GM18508 (cell line): ENCODE measurements around the gene PCDHGB5.
"Not testable (repeated sequence)": the region's sequence is repeated elsewhere in the genome, so short reads cannot be mapped to it uniquely, and the experiment has no call there.

Experiments used
- ATAC-seq: cut with Tn5 transposase; IDR thresholded peaks from one replicate; pipeline ENCODE4 v1.9.1; 2021; ENCODE audit warnings: moderate number of reproducible peaks; ENCODE audit not compliant: insufficient read depth, unreplicated experiment

The PCDHGB5 gene

GRCh38 chr5:141375444-141376155 is 22.1 kb upstream of the PCDHGB5 start:
- not testable (repeated sequence) for ATAC-seq

GRCh38 chr5:141382469-141383294 is 15.1 kb upstream of the PCDHGB5 start, which contains the start of gene PCDHGA7:
PCDHGA7 (plus strand) TSS chr5:141382742; CDS start chr5:141382900, 158 bp downstream.
- ATAC-seq: no peak

GRCh38 chr5:141383345-141383744 is 14.4 kb upstream of the PCDHGB5 start:
- no peak for ATAC-seq

GRCh38 chr5:141384471-141385267 is 13.1 kb upstream of the PCDHGB5 start:
- ATAC-seq: no peak

GRCh38 chr5:141387557-141388311 is 10.0 kb upstream of the PCDHGB5 start, which contains the start of gene PCDHGB4:
PCDHGB4 (plus strand) TSS chr5:141387698; CDS start chr5:141387885, 187 bp downstream.
- ATAC-seq: peak; percentile 89

- no peak for ATAC-seq
Observed at GRCh38 chr5:141388661-141389060, 9.1 kb upstream of the PCDHGB5 start.

- ATAC-seq: no peak
Observed at GRCh38 chr5:141389153-141390042, 8.3 kb upstream of the PCDHGB5 start.

- no peak for ATAC-seq
Observed at GRCh38 chr5:141392429-141393198, 5.1 kb upstream of the PCDHGB5 start, which contains the start of gene PCDHGA8. PCDHGA8 (plus strand) TSS chr5:141392633; CDS start chr5:141392814, 181 bp downstream.

- ATAC-seq: no peak
Observed at GRCh38 chr5:141393267-141393666, 4.5 kb upstream of the PCDHGB5 start.

- ATAC-seq: not testable (repeated sequence)
Observed at GRCh38 chr5:141394401-141395187, 3.2 kb upstream of the PCDHGB5 start.

- no peak for ATAC-seq
Observed at GRCh38 chr5:141398608-141399007, 861 bp downstream of the PCDHGB5 start.

GRCh38 chr5:141399555-141400258 is 2.0 kb downstream of the PCDHGB5 start:
- ATAC-seq: no peak

GRCh38 chr5:141402553-141403243 is 5.0 kb downstream of the PCDHGB5 start, which contains the start of gene PCDHGA9:
PCDHGA9 (plus strand) TSS chr5:141402778; CDS start chr5:141402953, 175 bp downstream.
- no peak for ATAC-seq

GRCh38 chr5:141403387-141403786 is 5.6 kb downstream of the PCDHGB5 start:
- no peak for ATAC-seq

GRCh38 chr5:141407790-141408505 is 10.2 kb downstream of the PCDHGB5 start, which contains the start of gene PCDHGB6:
PCDHGB6 (plus strand) TSS chr5:141408021; CDS start chr5:141408203, 182 bp downstream.
- ATAC-seq: not testable (repeated sequence)
